ENCODE data around the gene ATP7A.
"Not testable (repeated sequence)": the region's sequence is repeated elsewhere in the genome, so short reads cannot be mapped to it uniquely, and the experiment has no call there.

Gene ATP7A

GRCh38 chrX:78042601-78043000 lies 132.1 kb downstream of the ATP7A start:
- DNase-seq: no peak

GRCh38 chrX:78046362-78046761 lies 135.9 kb downstream of the ATP7A start:
- DNase-seq: no peak

- DNase-seq: no peak
These were observed 137.6 kb downstream of the ATP7A start for GRCh38 chrX:78048052-78048451.

GRCh38 chrX:78063687-78064086 lies 153.2 kb downstream of the ATP7A start:
- DNase-seq: no peak

- DNase-seq: no peak
These were observed 153.7 kb downstream of the ATP7A start for GRCh38 chrX:78064152-78064551.

- not testable (repeated sequence) for DNase-seq
These were observed 154.5 kb downstream of the ATP7A start for GRCh38 chrX:78064698-78065601.

GRCh38 chrX:78066110-78066509 lies 155.6 kb downstream of the ATP7A start:
- no peak for DNase-seq

- no peak for DNase-seq
These were observed 160.8 kb downstream of the ATP7A start for GRCh38 chrX:78071331-78071730.

- not testable (repeated sequence) for DNase-seq
These were observed 162.9 kb downstream of the ATP7A start for GRCh38 chrX:78073147-78074077.

- no peak for DNase-seq
These were observed 163.6 kb downstream of the ATP7A start for GRCh38 chrX:78074088-78074487.

- no peak for DNase-seq
These were observed 165.4 kb downstream of the ATP7A start for GRCh38 chrX:78075787-78076389.

GRCh38 chrX:78081413-78081812 lies 170.9 kb downstream of the ATP7A start:
- not testable (repeated sequence) for DNase-seq

GRCh38 chrX:78092296-78092695 lies 181.8 kb downstream of the ATP7A start:
- DNase-seq: no peak

GRCh38 chrX:78098108-78098507 lies 187.6 kb downstream of the ATP7A start:
- no peak for DNase-seq

All from NCI-H146 (cell line).